ENCODE data around the gene WDFY4. TPM values are rescaled to one million over a fixed set of nuclear protein-coding genes. Genes with fewer than 3 reads are reported as not detected.

Gene WDFY4
- total and polyA plus RNA-seq, 8 donors: 2.8 to 23.6 (median 4.8) TPM

DNA sequence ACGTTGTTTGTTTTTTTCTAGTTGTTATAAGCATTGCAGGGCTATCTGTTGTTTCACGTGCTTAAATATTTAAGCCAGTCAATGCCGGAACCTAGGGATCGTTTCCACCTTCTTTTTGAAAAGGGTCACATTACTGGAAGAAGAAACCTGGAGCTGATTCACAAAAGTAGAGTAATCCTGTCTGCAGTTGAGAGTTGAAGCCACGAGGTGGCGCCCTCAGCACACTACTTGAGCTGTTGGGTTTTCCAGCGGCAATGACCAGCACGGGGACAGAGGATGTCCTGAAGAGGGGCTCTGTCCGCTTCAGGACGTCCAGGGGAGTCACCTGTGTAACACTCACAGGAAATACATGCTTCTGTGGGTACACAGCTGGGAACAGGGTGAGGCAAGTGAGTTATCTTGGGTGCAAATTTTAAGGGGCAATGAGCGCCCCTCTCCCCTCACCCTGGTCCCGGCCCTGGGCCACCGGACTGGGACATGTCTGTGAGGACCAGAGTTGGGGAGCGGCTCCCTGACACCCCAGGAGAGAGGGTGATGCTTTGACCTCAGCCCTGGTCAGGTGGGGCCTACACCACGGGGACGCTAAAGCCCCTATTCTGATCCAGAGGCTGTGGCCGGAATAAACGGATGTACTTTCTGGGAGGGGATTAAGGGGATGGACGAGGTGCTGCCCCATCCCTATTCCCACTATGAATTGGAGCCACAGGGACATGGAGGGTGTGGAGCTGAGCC is 26.3 kb upstream of the WDFY4 start:
- H3K4me3 ChIP-seq: no peak overlapping the region
- intact Hi-C loops (cut with DNase I): loop anchor here in 1 of 2 donors (5.0 to 10.0 kb wide), 3 partner anchors 106 to 856 kb away; no protein-coding TSS in a partner anchor
- DNase-seq (peak; percentile 62 to 90 (median 75)), ATAC-seq (peak; percentile 20)
- H3K4me1 ChIP-seq: peaks cover 6 to 16% of the 10 kb centered on the region in 2 donors
- H3K27ac ChIP-seq: no peak overlapping the region
- peak; percentile 80 to 86 for TF ChIP-seq CTCF (IDR thresholded peaks at IDR 0.05)
- H3K36me3 ChIP-seq: no peaks in the 10 kb centered on the region
- H3K27me3 ChIP-seq: peaks cover 0 to 39% of the 10 kb centered on the region in 2 donors
- no peaks in the 10 kb centered on the region for H3K9me3 ChIP-seq

GRCh38 chr10:48658975-48659269 is 25.8 kb upstream of the WDFY4 start:
- no peak for DNase-seq
- H3K36me3 ChIP-seq: no peaks in the 10 kb centered on the region
- H3K4me1 ChIP-seq: peaks cover 6 to 16% of the 10 kb centered on the region in 2 donors
- H3K27ac ChIP-seq: no peak overlapping the region
- no peak for ATAC-seq
- H3K27me3 ChIP-seq: peaks cover 0 to 34% of the 10 kb centered on the region in 2 donors
- intact Hi-C loops (cut with DNase I): loop anchor here in 1 of 2 donors (5.0 to 10.0 kb wide), 3 partner anchors 107 to 856 kb away; no protein-coding TSS in a partner anchor
- H3K4me3 ChIP-seq: no peak overlapping the region
- TF ChIP-seq CTCF (IDR thresholded peaks at IDR 0.05): no peak
- H3K9me3 ChIP-seq: no peaks in the 10 kb centered on the region

DNA sequence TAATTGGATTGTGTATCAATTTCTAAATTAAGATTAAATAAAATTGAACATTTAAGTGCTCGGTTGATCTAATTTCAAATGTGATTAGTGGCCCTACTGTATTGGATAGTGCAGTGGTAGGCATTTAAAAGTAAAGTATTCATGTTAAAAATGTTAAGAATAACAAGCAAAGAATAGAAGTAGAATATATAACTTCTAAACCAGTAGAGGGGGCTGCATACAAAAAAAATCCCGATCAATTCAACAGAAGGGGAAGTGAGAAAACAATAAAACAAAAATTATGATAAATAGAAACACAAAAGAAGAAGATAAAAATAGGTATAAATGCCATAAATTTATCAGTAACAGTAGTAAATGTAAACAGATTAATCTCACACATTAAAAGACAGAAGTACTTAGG is 24.9 kb upstream of the WDFY4 start:
- Histone ChIP-seq H3K27me3 (peaks cover 0 to 28% of the 10 kb centered on the region in 2 donors), H3K9me3 (no peaks in the 10 kb centered on the region), H3K27ac (no peak overlapping the region), H3K4me1 (peaks cover 6 to 16% of the 10 kb centered on the region in 2 donors), H3K4me3 (no peak overlapping the region), H3K36me3 (no peaks in the 10 kb centered on the region)
- no peak for ATAC-seq
- no peak for DNase-seq
- intact Hi-C loops (cut with DNase I): loop anchor here in 1 of 2 donors (5.0 to 10.0 kb wide), 3 partner anchors 107 to 855 kb away; no protein-coding TSS in a partner anchor
- TF ChIP-seq CTCF (IDR thresholded peaks at IDR 0.05): no peak

GRCh38 chr10:48661441-48661840 is 23.2 kb upstream of the WDFY4 start:
- intact Hi-C loops (cut with DNase I): no loop called here
- no peak overlapping the region for H3K27ac ChIP-seq
- ATAC-seq: no peak

More at GRCh38 chr10:48661441-48661840, 23.2 kb upstream of the WDFY4 start:
- no peak for DNase-seq
- Histone ChIP-seq H3K4me3 (no peak overlapping the region), H3K36me3 (no peaks in the 10 kb centered on the region), H3K4me1 (peaks cover 0 to 4% of the 10 kb centered on the region in 2 donors), H3K9me3 (peaks cover 0 to 5% of the 10 kb centered on the region in 2 donors), H3K27me3 (peaks cover 0 to 16% of the 10 kb centered on the region in 2 donors)
- TF ChIP-seq CTCF (IDR thresholded peaks at IDR 0.05): no peak

Measured in left lung (tissue), 10 donors.